ENCODE data around the gene TMEM222. TPM values are rescaled to one million over a fixed set of nuclear protein-coding genes. Genes with fewer than 3 reads are reported as not detected.

The TMEM222 gene
- total RNA-seq, 1 experiment from 2014 or later: 55.5 TPM

- CTCF ChIA-PET: no interaction called here
- H3K4me1 ChIP-seq (ENCODE audit: insufficient read depth, low read length, poor library complexity, severe bottlenecking): no peaks in the 10 kb centered on the region
- no peak overlapping the region for H3K4me3 ChIP-seq (ENCODE audit: low read depth, low read length, poor library complexity, severe bottlenecking)
- H3K27ac ChIP-seq (ENCODE audit: low read depth, low read length, poor library complexity, severe bottlenecking): no peak overlapping the region
- TF ChIP-seq EZH2 (IDR thresholded peaks at IDR 0.05; ENCODE audit: borderline replicate concordance, low read depth, low read length, poor library complexity, severe bottlenecking): no peak
- TF ChIP-seq, protein P1, sequence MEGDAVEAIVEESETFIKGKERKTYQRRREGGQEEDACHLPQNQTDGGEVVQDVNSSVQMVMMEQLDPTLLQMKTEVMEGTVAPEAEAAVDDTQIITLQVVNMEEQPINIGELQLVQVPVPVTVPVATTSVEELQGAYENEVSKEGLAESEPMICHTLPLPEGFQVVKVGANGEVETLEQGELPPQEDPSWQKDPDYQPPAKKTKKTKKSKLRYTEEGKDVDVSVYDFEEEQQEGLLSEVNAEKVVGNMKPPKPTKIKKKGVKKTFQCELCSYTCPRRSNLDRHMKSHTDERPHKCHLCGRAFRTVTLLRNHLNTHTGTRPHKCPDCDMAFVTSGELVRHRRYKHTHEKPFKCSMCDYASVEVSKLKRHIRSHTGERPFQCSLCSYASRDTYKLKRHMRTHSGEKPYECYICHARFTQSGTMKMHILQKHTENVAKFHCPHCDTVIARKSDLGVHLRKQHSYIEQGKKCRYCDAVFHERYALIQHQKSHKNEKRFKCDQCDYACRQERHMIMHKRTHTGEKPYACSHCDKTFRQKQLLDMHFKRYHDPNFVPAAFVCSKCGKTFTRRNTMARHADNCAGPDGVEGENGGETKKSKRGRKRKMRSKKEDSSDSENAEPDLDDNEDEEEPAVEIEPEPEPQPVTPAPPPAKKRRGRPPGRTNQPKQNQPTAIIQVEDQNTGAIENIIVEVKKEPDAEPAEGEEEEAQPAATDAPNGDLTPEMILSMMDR (conservative IDR thresholded peaks at IDR 0.05; ENCODE audit: low read depth, low read length): no peak
- POLR2A ChIA-PET (ENCODE audit: low non-redundant PET): no interaction called here
- intact Hi-C loops (cut with micrococcal nuclease; ENCODE audit: unreplicated experiment): no loop called here
- no TSS peak for BruUV-seq (replicated peaks)
- H3K27me3 ChIP-seq (replicated peaks; ENCODE audit: insufficient read depth, low read depth, low read length, poor library complexity): no peaks in the 10 kb centered on the region
- H3K36me3 ChIP-seq (ENCODE audit: insufficient read depth, low read length, poor library complexity, severe bottlenecking): no peaks in the 10 kb centered on the region
- DNase-seq (ENCODE audit: low spot score): no peak
- no peaks in the 10 kb centered on the region for H3K9me3 ChIP-seq (ENCODE audit: low read depth, low read length, poor library complexity, severe bottlenecking)
Measured at GRCh38 chr1:27290581-27290980, 31.4 kb upstream of the TMEM222 start.

DNA sequence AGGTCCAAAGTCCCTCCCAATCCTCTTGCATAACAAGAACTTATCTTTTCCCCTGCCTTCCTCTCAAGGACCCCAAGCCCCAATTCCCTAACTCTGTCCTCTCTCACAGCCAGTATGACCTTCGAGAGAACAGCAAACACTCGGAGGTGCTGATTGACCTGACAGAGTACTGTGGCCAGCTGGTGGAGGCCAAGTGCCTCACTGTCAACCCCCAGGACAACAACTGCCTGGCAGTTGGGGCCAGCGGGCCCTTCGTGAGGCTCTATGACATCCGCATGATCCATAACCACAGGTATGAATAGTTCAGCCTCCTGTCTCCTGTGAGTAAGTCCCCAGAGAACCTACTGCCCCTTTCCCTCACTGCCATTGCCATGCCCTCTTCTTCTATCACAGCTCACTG lies 29.9 kb upstream of the TMEM222 start:
- TF ChIP-seq, protein P1 (conservative IDR thresholded peaks at IDR 0.05; ENCODE audit: low read depth, low read length): no peak
- no peak for TF ChIP-seq EZH2 (IDR thresholded peaks at IDR 0.05; ENCODE audit: borderline replicate concordance, low read depth, low read length, poor library complexity, severe bottlenecking)
- no peak for DNase-seq (ENCODE audit: low spot score)
- H3K27ac ChIP-seq (ENCODE audit: low read depth, low read length, poor library complexity, severe bottlenecking): no peak overlapping the region
- no peaks in the 10 kb centered on the region for H3K9me3 ChIP-seq (ENCODE audit: low read depth, low read length, poor library complexity, severe bottlenecking)
- H3K27me3 ChIP-seq (replicated peaks; ENCODE audit: insufficient read depth, low read depth, low read length, poor library complexity): no peaks in the 10 kb centered on the region
- no peaks in the 10 kb centered on the region for H3K36me3 ChIP-seq (ENCODE audit: insufficient read depth, low read length, poor library complexity, severe bottlenecking)
- no peak overlapping the region for H3K4me3 ChIP-seq (ENCODE audit: low read depth, low read length, poor library complexity, severe bottlenecking)
- H3K4me1 ChIP-seq (ENCODE audit: insufficient read depth, low read length, poor library complexity, severe bottlenecking): no peaks in the 10 kb centered on the region
- CTCF ChIA-PET: no interaction called here
- intact Hi-C loops (cut with micrococcal nuclease; ENCODE audit: unreplicated experiment): no loop called here
- POLR2A ChIA-PET (ENCODE audit: low non-redundant PET): interaction anchor here (0.6 kb wide), 1 partner anchor 250 kb away, joined by 14 read pairs; no protein-coding TSS in a partner anchor
- no TSS peak for BruUV-seq (replicated peaks)

GRCh38 chr1:27293915-27294314 lies 28.0 kb upstream of the TMEM222 start:
- no peak overlapping the region for H3K4me3 ChIP-seq (ENCODE audit: low read depth, low read length, poor library complexity, severe bottlenecking)
- peaks cover 4% of the 10 kb centered on the region for H3K36me3 ChIP-seq (ENCODE audit: insufficient read depth, low read length, poor library complexity, severe bottlenecking)
- H3K4me1 ChIP-seq (ENCODE audit: insufficient read depth, low read length, poor library complexity, severe bottlenecking): no peaks in the 10 kb centered on the region
- CTCF ChIA-PET: interaction anchor here (0.8 kb wide), 1 partner anchor 97 kb away, joined by 7 read pairs; no protein-coding TSS in a partner anchor
- no peaks in the 10 kb centered on the region for H3K27me3 ChIP-seq (replicated peaks; ENCODE audit: insufficient read depth, low read depth, low read length, poor library complexity)
- DNase-seq (ENCODE audit: low spot score): no peak
- H3K9me3 ChIP-seq (ENCODE audit: low read depth, low read length, poor library complexity, severe bottlenecking): no peaks in the 10 kb centered on the region
- TF ChIP-seq EZH2 (IDR thresholded peaks at IDR 0.05; ENCODE audit: borderline replicate concordance, low read depth, low read length, poor library complexity, severe bottlenecking): no peak
- TF ChIP-seq, protein P1 (conservative IDR thresholded peaks at IDR 0.05; ENCODE audit: low read depth, low read length): no peak
- POLR2A ChIA-PET (ENCODE audit: low non-redundant PET): no interaction called here
- intact Hi-C loops (cut with micrococcal nuclease; ENCODE audit: unreplicated experiment): no loop called here
- BruUV-seq (replicated peaks): no TSS peak
- no peak overlapping the region for H3K27ac ChIP-seq (ENCODE audit: low read depth, low read length, poor library complexity, severe bottlenecking)

All from A673 (cell line).